Myocyte (in vitro differentiated cells): ENCODE results near the gene ACTBL2. TPM values are rescaled to one million over a fixed set of nuclear protein-coding genes. Genes with fewer than 3 reads are reported as not detected.
"Not testable (repeated sequence)": the region's sequence is repeated elsewhere in the genome, so short reads cannot be mapped to it uniquely, and the experiment has no call there.

ENCODE experiments used
- DNase-seq: peaks from one replicate; pipeline ENCODE4 v3.0.0-alpha.2; 2012; ENCODE audit warnings: low read depth
- total RNA-seq: library from RNA; depleted of rRNA; stranded (reverse); fragments of >200 nt; gene quantifications from 2 replicates; pipeline ENCODE4 v1.2.3, GENCODE V29; 2014

Gene ACTBL2
- total RNA-seq, 1 donor from 2014 or later, result not detected

GRCh38 chr5:57494104-57495098, 11.8 kb upstream of the ACTBL2 start:
- peak; percentile 95 for DNase-seq

GRCh38 chr5:57493034-57493433, 10.4 kb upstream of the ACTBL2 start:
- peak; percentile 24 for DNase-seq

- no peak for DNase-seq
Measured at GRCh38 chr5:57492632-57493031, 10.0 kb upstream of the ACTBL2 start.

GRCh38 chr5:57491369-57491965, 8.9 kb upstream of the ACTBL2 start:
- no peak for DNase-seq

- peak; percentile 58 for DNase-seq
Measured at GRCh38 chr5:57488215-57488955, 5.8 kb upstream of the ACTBL2 start.

- DNase-seq, result no peak
Measured at GRCh38 chr5:57486027-57486602, 3.5 kb upstream of the ACTBL2 start.

GRCh38 chr5:57478826-57479225, 3.8 kb downstream of the ACTBL2 start:
- DNase-seq, result no peak

- DNase-seq, result no peak
Measured at GRCh38 chr5:57476601-57477056, 6.0 kb downstream of the ACTBL2 start.

- no peak for DNase-seq
Measured at GRCh38 chr5:57470339-57470738, 12.3 kb downstream of the ACTBL2 start.

GRCh38 chr5:57468481-57469163, 14.0 kb downstream of the ACTBL2 start:
- DNase-seq, result no peak

GRCh38 chr5:57466544-57466943, 16.1 kb downstream of the ACTBL2 start:
- peak; percentile 14 for DNase-seq

GRCh38 chr5:57460056-57460455, 22.6 kb downstream of the ACTBL2 start:
- DNase-seq, result not testable (repeated sequence)

GRCh38 chr5:57458443-57458842, 24.2 kb downstream of the ACTBL2 start:
- DNase-seq, result no peak

GRCh38 chr5:57456531-57457135, 26.0 kb downstream of the ACTBL2 start:
- peak; percentile 21 for DNase-seq

- no peak for DNase-seq
Measured at GRCh38 chr5:57455511-57456455, 26.8 kb downstream of the ACTBL2 start.

GRCh38 chr5:57454896-57455295, 27.7 kb downstream of the ACTBL2 start:
- DNase-seq, result no peak

- DNase-seq, result no peak
Measured at GRCh38 chr5:57453728-57454127, 28.9 kb downstream of the ACTBL2 start.

GRCh38 chr5:57452885-57453284, 29.7 kb downstream of the ACTBL2 start:
- no peak for DNase-seq
